Thyroid gland (tissue), 4 donors: ENCODE data around the gene IQGAP2. TPM values are rescaled to one million over a fixed set of nuclear protein-coding genes. Genes with fewer than 3 reads are reported as not detected.
A peak's percentile ranks its signal among the peaks of the same experiment; 100 is the strongest.

Experiments
- DNase-seq, 2 donors: peaks; one replicate each; pipeline ENCODE4 v3.0.0-alpha.2; 2019
- H3K27ac ChIP-seq, 3 donors: fragments of 200-600 bp; sonication (generic); 1 replicate in 2 of 3; 2 replicates in 1 of 3; pipeline ENCODE4 v1.5.1; 2016 to 2019; ENCODE audit warnings: mild to moderate bottlenecking in 1 of 3, moderate library complexity in 1 of 3
- H3K27me3 ChIP-seq: fragments of 200-600 bp; sonication (generic); one replicate; pipeline ENCODE4 v1.5.1; 2019
- H3K36me3 ChIP-seq, 2 donors: fragments of 200-600 bp; sonication (generic); one replicate each; pipeline ENCODE4 v1.5.1; 2016 to 2019
- H3K4me1 ChIP-seq, 2 donors: fragments of 200-600 bp; sonication (generic); one replicate each; pipeline ENCODE4 v1.5.1; 2017 to 2019
- H3K4me3 ChIP-seq, 3 donors: fragments of 200-600 bp; sonication (generic); replicated peaks in 1 of 3; 1 replicate in 2 of 3; 2 replicates in 1 of 3; pipeline ENCODE4 v1.5.1; 2016; ENCODE audit warnings: mild to moderate bottlenecking in 1 of 3
- H3K9me3 ChIP-seq: fragments of 200-600 bp; sonication (generic); one replicate; pipeline ENCODE4 v1.5.1; 2017
- POLR2A ChIP-seq, 2 donors: fragments of 450-650 bp; IDR thresholded peaks; one replicate each; pipeline ENCODE4 v1.6.1; 2017; ENCODE audit warnings: antibody characterized with exemption in 2 of 2, mild to moderate bottlenecking in 2 of 2, moderate library complexity in 1 of 2
- WGBS, 2 donors: methylation state at CpG; one replicate each; pipeline ENCODE4 v1.1.5; 2017; 5-methylcytosine and 5-hydroxymethylcytosine counted together
- intact Hi-C: fragments of 100-400 bp; cut with DNase I; formaldehyde crosslinking; loops from one replicate; pipeline ENCODE4 v1.15.1; 2023
- total RNA-seq, 4 donors: library from RNA; depleted of rRNA; stranded (reverse); fragments of >200 nt; gene quantifications; one replicate each; pipeline ENCODE4 v1.2.3, GENCODE V29; 2016
- TF ChIP-seq, protein P1 (sequence below), 6 experiments: fragments of 200-600 bp in 3 of 6; fragments of 450-650 bp in 3 of 6; sonication (generic) in 3 of 6; IDR thresholded peaks; one replicate each; pipeline ENCODE4 v1.5.1; 2016 to 2019; ENCODE audit warnings: antibody characterized with exemption in 6 of 6, mild to moderate bottlenecking in 2 of 6, inconsistent platforms in 1 of 6, moderate library complexity in 1 of 6

Gene IQGAP2
- total RNA-seq, 4 donors from 2014 or later, result 55.1 to 85.5 (median 64.0) TPM

DNA sequence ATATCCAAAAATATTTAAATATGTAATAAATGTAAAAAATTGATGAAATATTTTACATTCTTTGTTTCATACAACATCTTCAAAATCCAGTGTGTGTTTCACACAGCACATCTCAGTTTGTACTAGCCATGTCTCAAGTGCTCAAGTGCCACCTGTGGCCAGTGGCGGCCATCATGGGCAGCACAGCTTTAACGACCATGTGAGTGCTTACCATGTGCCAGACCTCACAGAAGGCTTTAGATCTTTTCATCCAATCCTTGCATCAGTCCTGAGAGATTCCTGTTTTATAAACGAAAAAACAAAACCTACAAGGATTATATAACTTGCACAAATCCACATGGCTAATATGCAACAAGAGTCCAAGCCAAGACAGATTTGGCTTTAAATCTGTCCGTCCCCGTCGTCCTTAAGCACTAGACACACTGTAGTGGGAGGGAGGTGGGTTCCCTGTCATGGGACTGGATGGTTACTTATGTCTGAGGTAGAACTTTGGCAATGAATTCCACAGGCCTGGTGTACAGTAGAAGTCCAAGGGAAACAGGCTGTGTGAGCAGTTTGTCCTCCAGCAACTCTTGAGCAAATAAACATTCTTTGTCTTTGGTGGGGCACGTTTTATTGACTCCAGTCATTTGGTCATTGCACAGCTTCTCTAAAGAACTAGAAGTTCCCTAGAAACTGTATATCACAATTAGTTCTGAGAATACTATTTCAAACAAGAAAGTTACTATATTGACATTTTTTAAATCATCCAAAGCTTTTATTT is 287.8 kb downstream of the IQGAP2 start:
- Histone ChIP-seq H3K4me1 (peaks cover under 1 to 5% of the 10 kb centered on the region in 2 donors), H3K4me3 (no peak overlapping the region), H3K27ac (peak overlapping the region in 1 of 3 donors; percentile 4), H3K27me3 (no peaks in the 10 kb centered on the region), H3K36me3 (no peaks in the 10 kb centered on the region), H3K9me3 (no peaks in the 10 kb centered on the region)
- no peak for DNase-seq
- intact Hi-C loops, result no loop called here
- WGBS, 2 donors, result 73 to 79% methylated on average over 7 of the region's 7 CpGs
- no peak for TF ChIP-seq POLR2A (IDR thresholded peaks at IDR 0.05)
- TF ChIP-seq, protein P1, sequence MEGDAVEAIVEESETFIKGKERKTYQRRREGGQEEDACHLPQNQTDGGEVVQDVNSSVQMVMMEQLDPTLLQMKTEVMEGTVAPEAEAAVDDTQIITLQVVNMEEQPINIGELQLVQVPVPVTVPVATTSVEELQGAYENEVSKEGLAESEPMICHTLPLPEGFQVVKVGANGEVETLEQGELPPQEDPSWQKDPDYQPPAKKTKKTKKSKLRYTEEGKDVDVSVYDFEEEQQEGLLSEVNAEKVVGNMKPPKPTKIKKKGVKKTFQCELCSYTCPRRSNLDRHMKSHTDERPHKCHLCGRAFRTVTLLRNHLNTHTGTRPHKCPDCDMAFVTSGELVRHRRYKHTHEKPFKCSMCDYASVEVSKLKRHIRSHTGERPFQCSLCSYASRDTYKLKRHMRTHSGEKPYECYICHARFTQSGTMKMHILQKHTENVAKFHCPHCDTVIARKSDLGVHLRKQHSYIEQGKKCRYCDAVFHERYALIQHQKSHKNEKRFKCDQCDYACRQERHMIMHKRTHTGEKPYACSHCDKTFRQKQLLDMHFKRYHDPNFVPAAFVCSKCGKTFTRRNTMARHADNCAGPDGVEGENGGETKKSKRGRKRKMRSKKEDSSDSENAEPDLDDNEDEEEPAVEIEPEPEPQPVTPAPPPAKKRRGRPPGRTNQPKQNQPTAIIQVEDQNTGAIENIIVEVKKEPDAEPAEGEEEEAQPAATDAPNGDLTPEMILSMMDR (IDR thresholded peaks at IDR 0.05), result no peak

DNA sequence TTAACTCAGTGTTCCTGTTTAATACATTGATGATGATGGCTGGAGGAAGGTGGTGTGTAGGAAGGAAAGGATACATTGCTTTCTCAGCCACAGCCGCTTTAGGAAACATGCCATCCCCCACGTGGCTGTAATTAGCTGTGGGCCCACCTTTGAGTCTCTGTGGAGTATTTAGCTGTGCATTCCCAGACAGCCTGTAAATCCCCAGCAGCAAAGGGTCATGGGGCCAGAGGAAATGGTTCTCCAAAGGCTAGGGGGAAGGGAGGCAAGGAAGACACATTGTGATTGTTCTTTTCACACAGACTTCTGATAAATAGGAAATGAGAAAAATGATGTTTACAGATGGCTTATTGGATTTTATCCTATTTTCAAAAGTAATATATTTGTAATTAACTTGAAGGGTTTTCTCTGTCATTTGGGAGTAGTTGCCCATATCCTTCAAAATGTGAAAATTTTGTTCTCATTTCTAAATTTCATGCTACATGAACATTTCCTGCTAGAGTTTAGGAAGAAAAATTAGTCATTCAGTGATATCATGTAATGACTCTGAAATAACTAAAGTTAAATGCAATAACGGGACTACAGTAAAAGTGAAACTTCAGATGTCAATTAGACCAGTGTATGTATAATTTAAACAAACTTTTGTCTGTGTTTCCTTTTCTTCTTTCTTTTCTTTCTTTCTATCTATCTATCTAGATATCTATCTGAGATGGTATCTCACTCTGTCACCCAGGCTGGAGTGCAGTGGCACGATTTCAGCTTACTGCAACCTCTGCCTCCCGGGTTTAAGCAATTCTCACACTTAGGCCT is 288.6 kb downstream of the IQGAP2 start:
- Histone ChIP-seq H3K4me1 (peaks cover 5 to 6% of the 10 kb centered on the region in 2 donors), H3K27ac (peak overlapping the region in 1 of 3 donors; percentile 4), H3K4me3 (no peak overlapping the region), H3K27me3 (no peaks in the 10 kb centered on the region), H3K9me3 (no peaks in the 10 kb centered on the region), H3K36me3 (no peaks in the 10 kb centered on the region)
- DNase-seq, result no peak
- intact Hi-C loops, result no loop called here
- TF ChIP-seq, protein P1 (IDR thresholded peaks at IDR 0.05), result no peak
- WGBS, 2 donors, result 54 to 64% methylated on average over 5 of the region's 5 CpGs

DNA sequence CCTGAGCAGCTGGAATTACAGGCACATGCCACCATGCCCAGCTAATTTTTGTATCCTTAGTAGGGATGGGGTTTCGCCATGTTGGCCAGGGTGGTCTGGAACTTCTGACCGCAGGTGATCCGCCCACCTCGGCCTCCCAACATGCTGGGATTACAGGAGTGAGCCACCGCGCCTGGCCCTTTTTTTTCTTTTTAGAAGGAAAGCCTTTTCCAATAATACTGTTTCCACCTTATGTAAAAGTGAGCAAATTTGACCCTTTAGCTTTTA is 289.1 kb downstream of the IQGAP2 start:
- Histone ChIP-seq H3K27ac (no peak overlapping the region), H3K27me3 (no peaks in the 10 kb centered on the region), H3K9me3 (no peaks in the 10 kb centered on the region), H3K4me3 (no peak overlapping the region), H3K36me3 (no peaks in the 10 kb centered on the region), H3K4me1 (peaks cover 5 to 6% of the 10 kb centered on the region in 2 donors)
- DNase-seq, result no peak
- 95% methylated on average over 6 of the region's 6 CpGs for WGBS, 2 donors
- TF ChIP-seq, protein P1 (IDR thresholded peaks at IDR 0.05), result no peak
- TF ChIP-seq POLR2A (IDR thresholded peaks at IDR 0.05), result no peak
- intact Hi-C loops, result no loop called here

DNA sequence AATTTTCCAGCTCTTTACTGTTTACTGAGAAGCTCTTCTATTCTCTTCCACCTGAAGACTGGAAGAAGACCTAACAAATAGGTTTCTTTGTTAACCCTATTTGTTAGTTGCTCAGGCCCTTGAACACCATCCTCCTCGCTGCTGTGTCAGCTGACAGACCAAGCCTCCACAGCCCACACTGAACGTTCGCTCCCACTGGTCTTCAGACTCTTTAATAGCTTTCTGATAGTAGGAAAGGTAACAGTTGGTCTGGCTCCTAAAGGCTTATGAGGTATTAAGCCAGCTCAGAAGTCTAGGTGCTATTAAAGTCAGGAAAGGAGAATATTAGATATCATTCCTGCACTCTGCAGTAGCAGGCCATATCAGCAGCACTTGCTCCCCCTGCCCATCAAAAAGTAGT is 289.6 kb downstream of the IQGAP2 start:
- intact Hi-C loops, result no loop called here
- Histone ChIP-seq H3K36me3 (no peaks in the 10 kb centered on the region), H3K27ac (no peak overlapping the region), H3K4me3 (no peak overlapping the region), H3K9me3 (no peaks in the 10 kb centered on the region), H3K27me3 (no peaks in the 10 kb centered on the region), H3K4me1 (peaks cover 5 to 6% of the 10 kb centered on the region in 2 donors)
- DNase-seq, result no peak
- TF ChIP-seq, protein P1 (IDR thresholded peaks at IDR 0.05), result no peak
- TF ChIP-seq POLR2A (IDR thresholded peaks at IDR 0.05), result no peak
- WGBS, 2 donors, result 86 to 95% methylated on average over 3 of the region's 3 CpGs

DNA sequence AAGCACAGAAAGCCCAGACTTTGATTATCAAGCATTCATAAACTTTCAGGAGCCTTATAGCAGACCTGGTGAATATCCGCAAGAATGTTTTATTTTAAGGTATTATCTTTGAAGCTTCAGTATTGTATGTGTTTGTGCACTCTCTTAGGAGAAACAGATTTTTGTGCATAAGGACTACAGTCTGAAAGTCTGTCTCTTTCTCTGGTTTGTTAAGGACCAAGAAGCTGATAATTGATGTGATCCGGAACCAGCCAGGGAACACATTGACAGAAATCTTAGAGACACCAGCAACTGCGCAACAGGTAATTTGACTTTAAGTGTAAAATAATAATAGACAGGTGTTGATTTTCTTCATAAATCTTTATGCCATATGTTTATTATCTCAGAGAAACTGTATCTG is 290.1 kb downstream of the IQGAP2 start:
- no peaks in the 10 kb centered on the region for H3K9me3 ChIP-seq
- TF ChIP-seq POLR2A (IDR thresholded peaks at IDR 0.05), result no peak
- TF ChIP-seq, protein P1 (IDR thresholded peaks at IDR 0.05), result no peak
- H3K27ac ChIP-seq, result no peak overlapping the region
- H3K4me1 ChIP-seq, result peaks cover 5 to 6% of the 10 kb centered on the region in 2 donors
- WGBS, 2 donors, result 97 to 98% methylated on average over 3 of the region's 3 CpGs
- no peak overlapping the region for H3K4me3 ChIP-seq
- no peak for DNase-seq
- no peaks in the 10 kb centered on the region for H3K36me3 ChIP-seq
- H3K27me3 ChIP-seq, result no peaks in the 10 kb centered on the region
- intact Hi-C loops, result no loop called here
